ENCODE results near the gene BRSK1.

The BRSK1 gene

GRCh38 chr19:55344444-55344843 is 60.6 kb downstream of the BRSK1 start:
- Histone ChIP-seq H3K27ac (ENCODE audit: low read length) (no peak overlapping the region), H3K27me3 (ENCODE audit: insufficient read depth, low read length) (no peaks in the 10 kb centered on the region), H3K4me3 (ENCODE audit: low read length) (no peak overlapping the region), H3K9ac (ENCODE audit: low read depth, low read length) (no peak overlapping the region), H3K4me1 (ENCODE audit: insufficient read depth, low read length) (peaks cover 17% of the 10 kb centered on the region; the same call in 1 of the 2 replicates), H3K36me3 (ENCODE audit: insufficient read depth, low read depth, low read length) (peaks cover 38% of the 10 kb centered on the region), H3K9me3 (ENCODE audit: insufficient read depth, low read depth, low read length) (no peaks in the 10 kb centered on the region)

DNA sequence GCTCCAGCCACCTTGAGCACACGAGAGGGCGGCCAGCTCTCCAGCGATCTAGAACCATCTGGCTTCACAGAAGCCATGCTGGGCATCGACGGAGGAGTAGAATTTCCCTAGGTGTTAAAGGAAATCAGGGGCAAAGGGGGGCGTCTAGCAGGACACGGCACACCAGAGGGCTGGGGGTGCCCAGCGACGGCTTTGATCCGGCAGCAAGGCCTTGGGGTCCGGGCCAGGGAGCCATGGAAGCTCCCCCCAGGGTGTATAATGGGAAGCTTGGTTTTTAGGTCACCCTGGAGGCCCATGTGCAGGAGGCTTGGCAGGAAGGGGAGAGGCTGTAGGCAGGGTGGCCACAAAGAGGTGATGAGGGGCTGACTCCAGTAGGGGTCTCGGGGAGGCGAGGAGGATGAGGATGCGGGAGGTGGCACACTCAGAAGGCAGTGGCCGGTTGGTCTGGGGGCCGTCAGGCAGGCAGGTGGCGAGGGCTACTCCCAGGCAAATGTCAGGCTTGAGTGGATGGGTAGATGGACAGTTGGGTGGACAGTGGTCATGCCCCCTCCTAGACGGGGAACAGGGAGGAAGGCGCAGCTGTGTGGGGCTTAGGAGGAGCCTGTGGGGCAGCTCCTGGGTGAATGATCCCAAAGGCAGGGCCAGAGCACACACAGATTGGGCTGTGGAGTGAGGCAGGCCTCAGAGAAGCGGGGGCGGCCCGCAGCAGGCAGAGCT is 61.5 kb downstream of the BRSK1 start:
- H3K27me3 ChIP-seq (ENCODE audit: insufficient read depth, low read length) = no peaks in the 10 kb centered on the region; the same call in 1 of the 2 replicates
- H3K9me3 ChIP-seq (ENCODE audit: insufficient read depth, low read depth, low read length) = no peaks in the 10 kb centered on the region
- H3K9ac ChIP-seq (ENCODE audit: low read depth, low read length) = no peak overlapping the region
- H3K4me1 ChIP-seq (ENCODE audit: insufficient read depth, low read length) = peaks cover 17% of the 10 kb centered on the region; the same call in 1 of the 2 replicates
- H3K4me3 ChIP-seq (ENCODE audit: low read length) = no peak overlapping the region
- H3K27ac ChIP-seq (ENCODE audit: low read length) = no peak overlapping the region
- H3K36me3 ChIP-seq (ENCODE audit: insufficient read depth, low read depth, low read length) = peaks cover 38% of the 10 kb centered on the region

GRCh38 chr19:55345818-55346724 is 62.3 kb downstream of the BRSK1 start:
- Histone ChIP-seq H3K27ac (ENCODE audit: low read length) (no peak overlapping the region), H3K9me3 (ENCODE audit: insufficient read depth, low read depth, low read length) (no peaks in the 10 kb centered on the region), H3K36me3 (ENCODE audit: insufficient read depth, low read depth, low read length) (peaks cover 38% of the 10 kb centered on the region), H3K9ac (ENCODE audit: low read depth, low read length) (no peak overlapping the region), H3K4me3 (ENCODE audit: low read length) (no peak overlapping the region), H3K4me1 (ENCODE audit: insufficient read depth, low read length) (peaks cover 17% of the 10 kb centered on the region; the same call in 1 of the 2 replicates), H3K27me3 (ENCODE audit: insufficient read depth, low read length) (peaks cover 7% of the 10 kb centered on the region)

DNA sequence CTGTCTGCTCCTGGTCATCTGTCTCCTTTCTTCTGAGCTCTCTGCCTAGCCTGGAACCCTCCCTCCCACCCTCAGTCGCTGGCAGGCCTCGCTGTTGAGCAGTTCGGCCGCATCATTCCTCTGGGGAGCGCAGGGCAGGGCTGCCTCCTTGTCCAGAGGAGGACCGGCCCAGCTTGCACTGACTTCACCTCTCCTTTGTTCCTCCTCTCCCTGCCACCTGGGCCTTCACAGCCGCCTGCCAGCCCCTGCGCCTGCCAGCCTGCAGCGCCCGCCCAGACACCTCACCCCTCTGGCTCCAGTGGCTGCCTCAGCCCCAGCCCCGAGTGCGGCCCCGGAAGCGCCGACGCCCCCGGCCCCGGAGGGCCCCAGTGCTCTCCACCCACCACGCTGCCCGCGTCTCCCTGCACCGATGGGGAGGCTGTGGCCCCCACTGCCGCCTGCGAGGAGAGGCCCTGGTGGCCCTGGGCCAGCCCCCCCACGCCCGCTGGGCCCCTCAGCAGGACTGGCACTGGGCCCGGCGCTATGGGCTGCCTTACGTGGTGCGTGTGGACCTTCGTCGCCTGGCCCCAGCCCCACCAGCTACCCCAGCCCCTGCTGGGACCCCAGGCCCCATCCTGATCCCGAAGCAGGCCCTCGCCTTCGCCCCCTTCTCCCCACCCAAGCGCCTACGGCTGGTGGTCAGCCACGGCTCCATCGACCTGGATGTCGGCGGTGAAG is 63.1 kb downstream of the BRSK1 start:
- Histone ChIP-seq H3K9me3 (ENCODE audit: insufficient read depth, low read depth, low read length) (no peaks in the 10 kb centered on the region), H3K9ac (ENCODE audit: low read depth, low read length) (no peak overlapping the region), H3K36me3 (ENCODE audit: insufficient read depth, low read depth, low read length) (peaks cover 35% of the 10 kb centered on the region), H3K27me3 (ENCODE audit: insufficient read depth, low read length) (peaks cover 15% of the 10 kb centered on the region), H3K27ac (ENCODE audit: low read length) (no peak overlapping the region), H3K4me1 (ENCODE audit: insufficient read depth, low read length) (peaks cover 13% of the 10 kb centered on the region; the same call in 1 of the 2 replicates), H3K4me3 (ENCODE audit: low read length) (no peak overlapping the region)

DNA sequence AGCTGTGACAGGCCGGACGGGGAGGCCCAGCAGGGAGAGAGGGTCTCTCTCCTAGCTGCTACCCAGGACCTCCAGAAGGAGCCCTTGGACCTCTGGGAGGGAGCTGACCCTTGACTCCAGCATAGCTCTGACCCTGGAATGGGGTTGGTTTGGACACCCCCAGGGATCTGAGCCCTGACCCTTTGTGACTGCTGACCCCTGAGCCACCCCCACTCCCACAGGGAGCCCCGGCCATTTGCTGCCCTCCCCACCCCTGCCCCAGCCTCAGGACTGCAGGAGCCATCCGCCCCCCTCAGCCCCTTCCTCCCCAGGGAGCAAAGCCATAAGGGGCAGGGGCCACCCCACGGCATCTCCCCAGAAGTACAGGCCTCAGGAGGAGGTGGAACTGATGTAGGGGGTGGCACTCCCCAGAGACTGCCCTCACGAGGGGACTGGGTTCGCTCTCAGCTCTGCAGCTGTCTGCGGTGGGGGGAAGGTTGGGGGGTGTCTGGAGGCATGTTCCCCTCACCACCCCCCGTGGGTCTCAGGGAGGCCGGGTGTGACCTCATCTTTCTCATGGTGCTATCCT is 63.7 kb downstream of the BRSK1 start:
- Histone ChIP-seq H3K27ac (ENCODE audit: low read length) (peak overlapping the region; percentile 87), H3K4me1 (ENCODE audit: insufficient read depth, low read length) (peaks cover 13% of the 10 kb centered on the region; the same call in 1 of the 2 replicates), H3K9me3 (ENCODE audit: insufficient read depth, low read depth, low read length) (no peaks in the 10 kb centered on the region), H3K4me3 (ENCODE audit: low read length) (no peak overlapping the region; the same call in 1 of the 2 replicates), H3K27me3 (ENCODE audit: insufficient read depth, low read length) (peaks cover 22% of the 10 kb centered on the region), H3K9ac (ENCODE audit: low read depth, low read length) (peak overlapping the region; percentile 68; the same call in 1 of the 2 replicates), H3K36me3 (ENCODE audit: insufficient read depth, low read depth, low read length) (peaks cover 31% of the 10 kb centered on the region)

GRCh38 chr19:55348317-55349034 is 64.7 kb downstream of the BRSK1 start:
- H3K27ac ChIP-seq (ENCODE audit: low read length) = peak overlapping the region; percentile 87
- H3K9me3 ChIP-seq (ENCODE audit: insufficient read depth, low read depth, low read length) = no peaks in the 10 kb centered on the region
- peak overlapping the region; percentile 68; the same call in 1 of the 2 replicates for H3K9ac ChIP-seq (ENCODE audit: low read depth, low read length)
- peak overlapping the region; percentile 35; the same call in 1 of the 2 replicates for H3K4me3 ChIP-seq (ENCODE audit: low read length)
- H3K27me3 ChIP-seq (ENCODE audit: insufficient read depth, low read length) = peaks cover 31% of the 10 kb centered on the region
- H3K36me3 ChIP-seq (ENCODE audit: insufficient read depth, low read depth, low read length) = peaks cover 21% of the 10 kb centered on the region
- peaks cover 13% of the 10 kb centered on the region; the same call in 1 of the 2 replicates for H3K4me1 ChIP-seq (ENCODE audit: insufficient read depth, low read length)

GRCh38 chr19:55350620-55351315 is 67.0 kb downstream of the BRSK1 start:
- peaks cover 53% of the 10 kb centered on the region for H3K27me3 ChIP-seq (ENCODE audit: insufficient read depth, low read length)
- H3K9me3 ChIP-seq (ENCODE audit: insufficient read depth, low read depth, low read length) = no peaks in the 10 kb centered on the region
- H3K36me3 ChIP-seq (ENCODE audit: insufficient read depth, low read depth, low read length) = 0 out of 2 replicates have a peak, but pooled peaks cover 7% of the 10 kb centered on the region
- peaks cover 13% of the 10 kb centered on the region; the same call in 1 of the 2 replicates for H3K4me1 ChIP-seq (ENCODE audit: insufficient read depth, low read length)
- no peak overlapping the region; the same call in 1 of the 2 replicates for H3K9ac ChIP-seq (ENCODE audit: low read depth, low read length)
- H3K4me3 ChIP-seq (ENCODE audit: low read length) = no peak overlapping the region
- no peak overlapping the region for H3K27ac ChIP-seq (ENCODE audit: low read length)

DNA sequence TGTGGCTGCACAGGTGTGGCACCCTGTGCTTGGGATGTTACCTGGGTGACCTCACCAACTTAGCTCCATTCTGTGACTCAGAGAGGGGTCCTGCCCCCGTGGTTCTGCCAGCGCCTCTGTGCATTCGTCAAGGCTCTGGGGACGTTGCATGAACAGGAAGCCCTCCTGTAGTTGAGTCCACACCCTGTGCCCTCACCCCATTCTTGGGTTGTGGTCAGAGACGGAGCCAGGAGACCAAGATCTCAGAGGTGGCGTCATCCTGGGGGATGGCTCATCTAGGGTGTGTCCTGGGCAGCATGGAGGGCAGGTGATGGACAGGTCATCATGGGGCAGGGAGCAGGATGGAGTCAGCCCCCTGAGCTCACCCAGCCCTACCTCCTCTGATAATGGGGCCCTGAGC is 68.2 kb downstream of the BRSK1 start:
- Histone ChIP-seq H3K9ac (ENCODE audit: low read depth, low read length) (no peak overlapping the region), H3K27ac (ENCODE audit: low read length) (no peak overlapping the region), H3K9me3 (ENCODE audit: insufficient read depth, low read depth, low read length) (no peaks in the 10 kb centered on the region), H3K4me1 (ENCODE audit: insufficient read depth, low read length) (peaks cover 13% of the 10 kb centered on the region; the same call in 1 of the 2 replicates), H3K36me3 (ENCODE audit: insufficient read depth, low read depth, low read length) (no peaks in the 10 kb centered on the region), H3K4me3 (ENCODE audit: low read length) (no peak overlapping the region), H3K27me3 (ENCODE audit: insufficient read depth, low read length) (peaks cover 66% of the 10 kb centered on the region)

GRCh38 chr19:55352549-55353145 is 68.8 kb downstream of the BRSK1 start:
- no peak overlapping the region for H3K9ac ChIP-seq (ENCODE audit: low read depth, low read length)
- H3K9me3 ChIP-seq (ENCODE audit: insufficient read depth, low read depth, low read length) = no peaks in the 10 kb centered on the region
- H3K27me3 ChIP-seq (ENCODE audit: insufficient read depth, low read length) = peaks cover 71% of the 10 kb centered on the region
- H3K36me3 ChIP-seq (ENCODE audit: insufficient read depth, low read depth, low read length) = no peaks in the 10 kb centered on the region
- peaks cover 13% of the 10 kb centered on the region; the same call in 1 of the 2 replicates for H3K4me1 ChIP-seq (ENCODE audit: insufficient read depth, low read length)
- no peak overlapping the region for H3K27ac ChIP-seq (ENCODE audit: low read length)
- H3K4me3 ChIP-seq (ENCODE audit: low read length) = peak overlapping the region; percentile 66; the same call in 1 of the 2 replicates

- H3K27ac ChIP-seq (ENCODE audit: low read length) = no peak overlapping the region
- H3K36me3 ChIP-seq (ENCODE audit: insufficient read depth, low read depth, low read length) = no peaks in the 10 kb centered on the region
- no peaks in the 10 kb centered on the region for H3K9me3 ChIP-seq (ENCODE audit: insufficient read depth, low read depth, low read length)
- peaks cover 6% of the 10 kb centered on the region; the same call in 1 of the 2 replicates for H3K4me1 ChIP-seq (ENCODE audit: insufficient read depth, low read length)
- H3K4me3 ChIP-seq (ENCODE audit: low read length) = peak overlapping the region; percentile 66
- peak overlapping the region; percentile 34; the same call in 1 of the 2 replicates for H3K9ac ChIP-seq (ENCODE audit: low read depth, low read length)
- peaks cover 76% of the 10 kb centered on the region for H3K27me3 ChIP-seq (ENCODE audit: insufficient read depth, low read length)
Observed at GRCh38 chr19:55353356-55353802, 69.6 kb downstream of the BRSK1 start.

All from iPS-20b (cell line).